NK-92 (cell line): ENCODE measurements around the gene ZC3H6.
"Not testable (repeated sequence)": the region's sequence is repeated elsewhere in the genome, so short reads cannot be mapped to it uniquely, and the experiment has no call there.

Experiments used
- DNase-seq: peaks from one replicate; lab custom pipeline; 2025; ENCODE audit not compliant: unreplicated experiment; lab: John Stamatoyannopoulos, UW

The ZC3H6 gene

DNA sequence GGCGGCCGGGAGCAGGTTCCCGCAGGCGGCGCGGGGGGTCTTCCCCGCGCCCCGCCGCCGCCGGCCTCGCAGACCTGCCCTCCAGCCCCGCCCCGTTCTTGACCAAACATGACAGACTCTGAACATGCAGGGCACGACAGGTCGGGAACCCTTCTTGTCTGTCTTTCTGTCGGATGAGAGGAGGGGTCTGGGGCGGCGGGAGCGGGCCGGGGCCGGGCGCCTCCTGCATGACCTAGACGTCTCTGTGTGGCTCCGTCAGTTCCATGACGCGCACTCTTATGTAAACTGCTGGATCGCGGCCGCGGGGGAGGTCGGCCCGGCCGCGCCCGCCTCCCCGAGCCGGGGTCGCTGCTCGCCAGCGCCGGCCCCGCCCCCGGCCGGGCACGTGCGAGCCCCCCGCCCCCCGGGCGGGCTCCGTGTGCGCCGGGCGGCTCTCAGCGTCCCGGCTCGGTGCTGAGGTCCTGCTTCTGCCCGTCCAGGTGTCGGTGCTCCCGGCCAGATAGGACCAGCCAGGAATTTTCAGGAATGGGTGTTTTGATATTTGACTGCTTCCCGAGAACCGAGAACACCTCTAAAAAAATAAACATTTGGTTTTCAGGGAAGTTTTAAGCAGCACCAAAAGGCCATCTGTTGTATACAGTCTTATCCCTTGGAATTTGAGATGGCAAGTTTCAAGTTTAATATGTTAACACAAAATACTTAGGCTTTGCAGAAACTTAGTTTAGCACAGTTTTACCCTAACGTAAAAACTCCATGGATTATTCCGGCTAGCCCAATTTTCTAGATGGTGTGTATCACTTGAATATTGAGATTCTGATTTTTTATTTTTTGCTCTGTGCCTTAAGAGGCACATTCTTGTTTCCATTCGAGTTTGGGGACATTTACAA is 733 bp downstream of the ZC3H6 start:
- no peak for DNase-seq

DNA sequence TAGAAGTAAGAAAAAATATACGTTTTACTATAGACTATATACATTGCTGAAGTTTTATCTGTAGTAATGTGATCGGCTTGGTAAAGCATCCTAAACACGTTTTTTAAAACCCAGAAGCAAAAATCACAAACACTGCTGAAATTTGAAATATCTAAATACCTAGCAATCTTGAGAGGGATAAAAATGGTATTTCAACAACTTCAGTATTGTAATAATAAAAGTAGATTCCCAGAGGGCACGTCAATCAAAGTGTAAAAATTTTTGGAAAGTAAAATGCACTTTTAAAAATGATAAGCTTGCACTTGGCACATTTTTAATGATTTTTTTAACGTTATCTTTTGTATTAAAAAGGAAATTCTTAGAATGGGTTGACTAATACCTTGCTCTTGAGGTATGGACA is 1.6 kb downstream of the ZC3H6 start:
- no peak for DNase-seq

DNA sequence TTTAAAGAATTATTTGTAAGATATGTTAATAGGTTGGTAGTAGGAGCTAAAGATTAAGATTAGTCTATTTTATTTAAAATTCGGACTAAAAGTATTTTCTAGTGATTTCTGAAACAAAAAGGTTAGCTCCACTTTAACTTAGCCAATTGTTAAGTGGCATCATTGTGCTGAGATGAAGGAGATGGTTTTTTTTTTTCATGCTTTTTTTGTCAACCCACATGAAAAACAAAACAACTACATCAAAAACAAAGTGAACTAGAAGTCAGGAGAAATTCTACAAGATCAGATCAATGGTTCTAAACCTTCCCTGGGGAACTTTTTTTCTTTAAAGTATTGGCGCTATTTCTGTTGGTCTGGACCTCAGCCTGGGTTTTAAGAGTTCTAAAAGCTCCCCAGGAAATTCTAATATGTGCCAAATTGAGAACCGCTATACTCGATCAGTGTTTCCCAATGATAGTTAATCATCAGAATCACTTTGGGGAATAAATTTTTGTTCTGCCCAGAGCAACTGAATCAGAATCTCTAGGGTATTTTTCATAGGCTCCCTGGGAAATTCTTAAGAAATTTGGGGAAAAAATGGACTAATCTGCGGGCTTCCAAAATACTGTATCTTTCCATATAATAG is 2.3 kb downstream of the ZC3H6 start:
- no peak for DNase-seq

DNA sequence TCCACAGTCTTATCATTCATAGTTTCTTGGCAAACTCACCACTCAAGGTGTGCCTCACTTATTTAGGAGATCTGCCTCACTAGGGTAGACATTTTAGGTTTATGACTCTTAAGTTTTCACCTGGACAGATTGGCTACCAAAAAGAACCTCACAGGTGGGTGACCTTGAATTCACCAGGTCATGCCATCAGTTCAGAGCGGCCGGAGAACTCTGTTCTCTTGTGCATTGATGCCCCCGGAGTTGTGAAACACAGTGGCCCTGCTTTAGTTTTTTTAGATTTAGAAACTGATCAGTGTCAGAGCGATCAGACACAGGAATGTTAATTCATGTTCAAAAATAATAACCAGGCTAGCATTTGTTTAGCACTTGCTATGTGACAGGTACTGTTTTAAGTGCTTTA is 6.7 kb downstream of the ZC3H6 start:
- not testable (repeated sequence) for DNase-seq

DNA sequence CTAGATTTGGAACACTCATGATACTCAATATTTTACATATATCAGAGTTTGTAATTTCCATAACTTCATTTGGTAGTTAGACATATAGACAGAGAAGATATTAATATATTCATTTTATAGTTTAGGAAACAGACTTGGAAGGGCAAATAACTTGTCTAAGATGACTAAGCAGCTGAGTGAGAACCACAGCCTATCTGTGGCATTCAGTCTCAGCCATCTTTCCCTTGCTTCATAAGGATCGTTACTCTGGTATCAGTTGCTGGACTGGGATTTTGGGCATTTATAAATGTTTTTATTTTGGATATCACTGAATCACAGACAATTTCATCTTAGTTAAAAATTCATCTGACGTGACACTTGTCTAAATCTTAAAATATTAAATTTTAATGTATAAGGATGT is 8.1 kb downstream of the ZC3H6 start:
- DNase-seq, result not testable (repeated sequence)

DNA sequence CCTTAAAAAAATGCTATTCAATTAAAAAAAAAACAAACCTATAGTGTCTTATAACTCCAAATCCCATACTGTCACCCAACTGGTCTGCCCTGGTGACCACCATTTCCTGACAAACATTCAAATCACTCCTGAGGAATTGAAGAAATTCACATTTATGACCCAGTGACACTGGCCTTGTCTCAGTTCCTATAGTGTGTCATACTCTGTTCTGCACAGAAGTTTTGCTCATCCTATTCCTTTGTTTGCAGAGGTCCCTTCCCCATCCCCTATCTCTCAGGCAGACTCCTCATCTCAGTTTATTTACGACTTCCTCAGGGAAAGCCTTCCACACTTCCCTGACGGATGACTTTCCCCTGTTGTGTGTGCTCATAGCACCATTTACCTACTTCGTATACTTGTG is 14.7 kb downstream of the ZC3H6 start:
- DNase-seq, result no peak

DNA sequence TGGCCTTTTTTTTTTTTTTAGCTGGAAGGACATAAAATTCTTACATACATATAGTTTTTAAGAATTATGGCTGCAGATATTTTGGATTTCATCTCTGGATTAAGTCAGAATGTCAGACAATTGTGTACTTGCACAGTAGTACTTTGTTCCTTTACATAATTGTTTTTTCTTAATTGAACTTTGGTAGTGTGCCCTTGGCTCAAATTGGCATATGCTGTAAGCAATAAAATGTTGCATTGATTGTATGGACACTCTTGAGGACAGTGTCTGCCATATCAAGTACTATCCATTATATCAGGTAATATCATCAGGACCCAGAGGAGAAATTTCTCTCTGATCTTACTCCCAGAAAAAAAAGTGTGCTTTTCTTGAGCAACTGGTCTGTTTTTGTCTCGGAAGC is 15.3 kb downstream of the ZC3H6 start:
- no peak for DNase-seq

DNA sequence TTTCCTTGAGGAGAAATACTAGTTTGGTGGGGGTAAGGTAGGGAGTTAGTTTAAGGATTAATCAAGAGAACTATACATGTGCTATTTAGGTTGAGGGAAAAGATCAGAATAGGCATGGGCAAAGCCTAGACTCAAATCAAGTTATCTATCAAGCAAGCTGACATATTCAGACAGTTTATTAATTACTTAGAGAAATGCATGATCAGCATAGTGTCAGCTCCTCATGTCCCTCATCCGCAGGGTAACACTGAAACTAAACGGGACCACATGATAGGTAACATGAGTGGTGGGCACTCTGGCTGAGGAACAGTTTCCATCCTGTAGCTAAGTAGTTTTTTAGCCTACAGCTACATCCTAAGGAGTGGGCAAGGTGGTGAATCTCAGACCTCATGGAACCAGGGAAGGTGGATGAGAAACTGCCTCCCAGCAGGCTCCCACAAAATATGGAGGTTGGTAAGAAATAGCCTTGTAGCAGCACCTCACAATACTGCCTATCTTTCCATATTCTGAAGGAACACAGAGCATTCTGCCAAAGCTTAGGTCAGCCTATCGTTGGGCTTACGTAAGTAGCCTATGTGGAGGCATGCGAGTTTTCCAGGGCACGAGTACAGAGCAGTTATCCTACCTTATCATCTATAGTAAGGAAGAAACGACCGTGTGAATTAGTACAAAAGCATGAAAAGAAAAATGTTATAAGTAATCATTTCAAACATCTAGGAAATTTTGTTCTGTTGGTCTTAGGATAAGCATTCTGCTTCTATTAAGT is 18.4 kb downstream of the ZC3H6 start:
- no peak for DNase-seq

DNA sequence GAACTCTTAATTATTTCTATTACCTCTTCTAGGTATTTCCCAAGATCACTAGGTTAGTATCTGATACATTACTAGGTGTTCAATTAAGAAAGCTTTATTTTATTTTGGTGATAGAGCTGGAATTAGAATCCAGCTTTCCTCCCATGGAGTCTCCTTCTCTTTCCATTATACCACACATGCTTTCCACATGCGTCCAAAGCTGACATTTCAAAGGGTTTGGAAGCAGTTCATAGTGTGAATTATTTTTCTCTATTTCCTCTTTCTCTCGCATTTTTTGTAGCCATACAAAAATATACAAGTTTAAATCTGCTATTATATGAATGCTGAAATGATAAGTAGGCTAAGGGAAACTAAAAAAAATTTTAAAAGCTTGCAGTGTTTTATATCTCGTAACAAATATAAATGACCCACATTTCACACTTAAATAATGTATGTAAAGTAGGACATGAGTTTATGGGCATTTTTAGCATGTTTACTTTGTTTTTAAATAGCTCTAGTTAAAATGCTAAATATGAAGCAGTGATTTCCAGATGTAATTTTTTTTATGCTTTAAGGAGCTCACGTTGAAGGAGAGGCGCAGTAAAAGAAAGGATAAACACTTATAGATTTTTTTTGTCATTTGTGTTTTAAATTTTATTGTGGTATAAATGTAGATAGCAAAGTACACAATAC is 20.1 kb downstream of the ZC3H6 start:
- DNase-seq, result no peak

DNA sequence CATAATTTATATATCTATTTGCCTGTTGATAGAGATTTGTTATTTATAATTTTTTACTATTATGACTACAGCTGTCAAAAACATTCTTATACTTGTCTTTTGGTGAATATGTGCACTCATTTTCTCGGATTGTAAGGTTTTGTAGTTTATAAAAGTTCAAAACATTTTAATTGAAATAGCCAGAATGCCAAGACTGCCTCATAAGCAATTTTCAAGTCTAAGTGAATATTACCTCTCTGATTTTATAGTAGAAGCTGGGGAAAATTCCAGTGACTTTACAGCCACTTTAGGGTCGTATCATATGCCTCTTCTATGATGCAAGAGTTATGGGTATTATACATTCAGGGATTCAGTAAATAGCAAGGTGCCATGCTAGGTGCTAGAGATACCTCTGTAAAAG is 21.0 kb downstream of the ZC3H6 start:
- DNase-seq, result no peak

DNA sequence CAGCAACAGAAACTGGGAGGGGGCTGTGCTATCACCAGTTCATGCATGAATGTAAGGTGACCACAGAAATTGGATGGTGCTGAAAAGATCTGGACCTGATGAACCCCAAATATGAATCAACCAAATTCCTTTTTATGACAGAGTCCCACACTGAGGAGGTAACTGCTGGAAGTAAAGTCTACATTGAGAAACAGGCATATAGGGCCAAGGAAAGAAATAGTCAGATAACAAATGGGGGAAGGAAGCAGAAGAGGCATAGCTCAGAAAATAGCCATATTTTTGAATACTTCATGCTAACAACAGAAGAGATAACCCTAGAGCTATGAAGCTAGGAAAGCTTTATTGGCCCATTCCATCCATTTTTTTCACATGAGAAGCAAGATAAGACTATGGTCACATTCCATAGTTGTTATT is 25.8 kb downstream of the ZC3H6 start:
- no peak for DNase-seq

DNA sequence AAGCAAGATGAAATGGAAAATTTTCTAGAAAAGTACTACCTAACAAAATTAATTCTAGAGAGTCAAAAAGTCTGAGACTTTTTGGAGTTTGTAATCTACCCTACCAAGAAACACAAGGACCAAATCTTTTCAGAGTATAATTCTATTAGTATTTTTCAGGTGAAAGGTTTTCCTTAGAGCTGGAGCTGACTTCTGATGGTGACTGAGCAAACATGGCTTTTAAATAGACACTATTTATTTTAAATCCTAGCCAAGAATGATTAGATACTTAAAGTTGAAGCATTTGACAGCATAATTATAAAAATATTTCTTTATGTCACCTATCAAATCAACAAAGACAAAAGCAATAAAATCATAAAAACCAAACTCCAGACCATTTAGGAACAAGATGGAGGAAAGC is 26.6 kb downstream of the ZC3H6 start:
- no peak for DNase-seq

DNA sequence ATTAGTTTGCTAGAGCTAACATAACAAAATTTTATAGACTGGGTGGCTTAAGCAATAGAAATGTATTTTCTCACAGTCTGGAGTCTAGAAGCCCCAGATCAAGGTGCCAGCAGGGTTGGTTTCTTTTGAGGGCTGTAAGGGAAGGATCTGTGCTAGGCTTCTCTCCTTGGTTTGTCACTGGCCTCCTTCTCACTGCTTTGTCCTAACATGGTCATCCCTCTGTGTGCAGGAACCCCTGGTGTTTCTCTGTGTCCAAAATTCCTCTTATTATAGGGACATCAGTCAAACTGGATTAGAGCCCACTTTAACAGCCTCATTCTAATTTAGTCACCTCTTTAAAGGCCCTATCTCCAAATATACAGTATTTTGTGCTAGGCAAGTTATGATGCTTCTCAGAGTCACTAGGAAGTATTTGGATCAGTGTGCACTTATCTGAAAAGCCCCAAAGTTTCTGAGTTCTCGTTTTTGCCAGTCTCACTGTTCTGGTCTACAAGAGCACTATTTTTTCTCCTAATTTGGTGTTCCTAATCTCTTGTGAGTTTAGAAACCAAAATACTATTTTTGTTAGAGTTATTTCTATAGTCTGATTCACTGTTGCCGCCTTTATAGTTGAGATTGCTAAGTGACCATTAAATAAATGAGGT is 29.0 kb downstream of the ZC3H6 start:
- no peak for DNase-seq

DNA sequence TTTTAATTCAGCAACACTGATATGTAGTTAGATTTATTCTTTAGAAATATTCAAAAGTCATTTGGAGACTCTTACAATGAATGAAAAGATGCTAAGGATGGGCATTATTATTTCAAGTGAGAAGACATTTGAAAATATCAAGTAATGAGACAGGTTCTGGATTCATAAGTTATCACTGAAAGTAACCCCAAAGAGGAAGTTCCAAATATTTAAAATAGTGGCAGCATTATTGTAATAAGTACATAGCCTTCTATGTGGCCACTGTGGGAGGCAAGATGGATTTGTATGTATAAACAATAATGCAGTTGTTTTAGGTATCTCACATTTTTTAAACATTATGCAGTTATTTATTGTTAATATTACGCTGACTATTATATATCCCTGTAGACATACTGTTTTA is 29.7 kb downstream of the ZC3H6 start:
- no peak for DNase-seq

DNA sequence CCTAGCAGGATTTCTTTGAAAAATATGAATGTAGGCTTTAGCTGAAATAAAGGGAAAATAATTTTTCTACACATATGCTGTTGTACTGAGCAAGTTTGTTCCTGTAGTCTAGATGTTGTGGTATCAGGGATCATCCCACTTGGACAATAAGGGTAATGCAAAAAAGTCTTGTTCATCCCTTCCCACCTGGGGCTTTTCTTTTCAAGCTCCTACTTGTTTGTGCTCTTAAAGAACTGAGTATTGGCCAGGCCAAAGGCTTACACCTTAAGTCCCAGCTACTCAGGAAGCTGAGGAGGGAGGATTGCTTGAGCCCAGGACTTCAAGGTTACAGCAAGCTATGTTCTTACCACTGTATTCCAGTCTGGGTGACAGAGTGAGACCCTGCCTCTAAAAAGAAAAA is 35.5 kb downstream of the ZC3H6 start:
- DNase-seq, result no peak

DNA sequence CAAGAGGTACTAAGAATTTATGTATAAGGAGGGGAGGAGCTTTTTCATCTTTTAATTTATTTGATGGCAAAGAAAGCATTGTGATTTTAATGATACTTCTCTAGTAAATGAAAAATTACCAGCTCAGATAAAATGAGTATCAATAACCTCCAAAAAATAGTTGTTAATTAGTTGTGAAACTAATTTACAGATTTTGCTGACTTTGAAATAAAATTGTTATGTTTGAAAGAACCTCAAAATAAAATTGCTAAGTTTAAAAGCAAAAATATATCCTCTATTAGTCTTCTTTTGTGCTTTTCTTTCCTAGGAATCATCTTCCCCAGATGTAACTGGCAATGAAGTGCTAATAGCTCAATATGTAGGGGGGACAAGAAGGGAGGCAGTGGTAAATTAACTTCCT is 36.5 kb downstream of the ZC3H6 start:
- no peak for DNase-seq

DNA sequence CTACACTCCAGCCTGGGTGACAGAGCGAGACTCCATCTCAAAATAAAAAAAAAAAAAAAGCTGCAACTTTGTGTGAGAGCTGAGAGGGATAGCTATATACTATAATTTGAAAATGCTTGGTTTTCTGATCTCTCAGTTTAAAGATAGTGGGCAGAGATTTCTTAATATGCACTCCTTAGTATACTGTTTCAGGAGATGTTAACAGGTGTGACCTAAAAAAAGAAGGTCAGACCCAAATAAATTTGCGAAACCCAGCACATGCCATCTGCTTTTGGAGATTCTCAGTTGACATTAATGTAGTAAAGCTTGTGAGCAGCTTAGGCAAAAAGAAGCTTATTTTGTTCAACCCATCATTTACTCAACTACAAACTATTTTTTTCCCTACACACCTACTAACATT is 37.4 kb downstream of the ZC3H6 start:
- DNase-seq, result no peak

DNA sequence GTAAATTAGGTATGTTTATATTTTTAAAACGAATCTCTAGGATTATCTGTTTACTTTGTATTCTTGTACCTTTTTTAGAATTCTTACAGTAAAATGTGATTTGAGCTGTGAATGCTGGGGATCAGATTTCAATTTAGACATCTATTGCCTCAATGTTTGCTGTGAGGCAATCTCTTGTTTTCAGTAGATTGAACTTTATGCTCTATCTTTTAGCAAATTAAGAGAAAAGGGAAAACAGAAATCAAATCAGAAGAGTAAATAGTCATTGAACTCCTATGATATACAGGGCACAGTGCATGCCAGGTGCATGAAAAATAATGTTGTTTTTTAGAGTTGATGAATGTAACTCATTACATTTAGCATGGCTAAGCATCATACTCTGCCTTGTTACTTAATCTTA is 39.5 kb downstream of the ZC3H6 start:
- no peak for DNase-seq

DNA sequence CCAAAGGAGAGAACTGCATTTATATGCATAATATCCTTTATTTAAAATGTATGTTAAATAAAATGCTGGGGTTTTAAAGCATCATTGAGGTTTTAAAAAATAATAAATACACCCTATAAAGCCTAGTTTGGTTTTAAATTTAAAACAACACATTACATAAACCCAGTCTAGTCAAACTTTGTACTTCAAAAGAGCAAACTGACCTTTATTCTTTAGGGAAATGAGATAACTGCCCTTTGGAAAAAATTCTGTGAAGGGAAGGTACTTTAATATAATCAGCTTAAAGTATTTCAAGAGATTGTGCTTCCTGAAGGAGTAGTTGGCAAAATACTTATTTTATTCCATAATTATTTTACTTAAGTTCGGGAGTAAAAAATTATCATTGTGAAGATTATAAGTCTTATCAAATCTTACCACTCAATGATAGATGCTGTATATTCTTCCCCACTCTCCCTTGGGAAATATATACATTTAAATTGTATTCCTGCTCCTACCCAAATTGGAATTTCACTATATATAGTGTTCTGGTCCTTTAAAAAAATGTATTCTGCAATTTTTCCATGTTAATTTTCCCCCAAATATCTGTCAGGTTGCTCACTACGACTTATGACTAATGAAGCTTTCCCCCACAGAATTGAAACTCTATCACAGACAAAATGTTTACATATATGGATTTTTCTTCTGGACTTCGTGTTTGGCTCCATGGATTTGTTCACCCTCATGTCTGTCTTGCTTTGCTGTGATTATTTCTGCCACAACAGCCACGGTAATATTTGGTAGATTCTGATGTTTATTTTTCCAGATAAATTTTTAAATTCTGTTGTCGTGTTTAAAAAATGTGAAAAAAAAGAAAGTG is 42.1 kb downstream of the ZC3H6 start:
- no peak for DNase-seq

DNA sequence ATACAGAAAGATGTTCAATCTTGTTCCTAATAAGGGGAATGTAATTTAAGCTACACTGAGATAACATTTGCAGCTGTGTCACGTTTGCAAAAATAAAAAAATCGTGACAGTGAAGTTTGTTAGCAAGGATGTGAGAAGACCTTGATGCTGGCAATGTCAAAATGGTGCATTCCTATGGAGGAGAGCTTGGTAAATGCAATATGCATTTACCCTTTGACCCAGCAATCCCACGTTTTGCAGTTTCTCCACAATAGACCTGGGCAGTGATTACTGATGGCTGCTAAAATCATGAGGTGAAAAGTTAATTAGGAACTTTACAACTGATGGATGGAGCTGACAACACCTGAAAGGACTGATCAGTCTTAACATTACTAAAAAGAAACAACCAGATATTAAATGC is 43.1 kb downstream of the ZC3H6 start:
- no peak for DNase-seq
